ENCODE measurements around the gene PDPR. TPM values are rescaled to one million over a fixed set of nuclear protein-coding genes. Genes with fewer than 3 reads are reported as not detected.
A peak's percentile ranks its signal among the peaks of the same experiment; 100 is the strongest.
"Not testable (repeated sequence)": the region's sequence is repeated elsewhere in the genome, so short reads cannot be mapped to it uniquely, and the experiment has no call there.

The PDPR gene
- total and polyA plus RNA-seq, 2 donors (not counting 3 experiments of a cell fraction or from before 2014, with no cell fraction given), result 26.4 to 29.9 TPM

- H3K9ac ChIP-seq (replicated peaks; ENCODE audit: extremely low read depth, insufficient read depth, low read length); H4K20me1 ChIP-seq (replicated peaks; ENCODE audit: control insufficient read depth, extremely low read depth, insufficient read depth, low read length); H3K27me3 ChIP-seq (ENCODE audit: control insufficient read depth in 2 of 2, insufficient read depth in 2 of 2, low read length in 2 of 2); H3K79me2 ChIP-seq (ENCODE audit: control insufficient read depth, insufficient read depth, low read length); intact Hi-C loops (cut with micrococcal nuclease); dilution Hi-C loops (cut with MboI; ENCODE audit: extremely low pct_ligation_motif_present, low sequenced_read_pairs); CTCF ChIA-PET; H3K27ac ChIP-seq (ENCODE audit: insufficient read depth, low read depth, low read length); H3K4me1 ChIP-seq (ENCODE audit: control insufficient read depth, extremely low read depth, insufficient read depth, low read length); FAIRE-seq; H3K9me1 ChIP-seq (replicated peaks; ENCODE audit: control insufficient read depth, extremely low read depth, insufficient read depth, low read length); H3K9me3 ChIP-seq (replicated peaks; ENCODE audit: control insufficient read depth, insufficient read depth, low read length); POLR2A ChIA-PET; H3K36me3 ChIP-seq (ENCODE audit: control insufficient read depth in 2 of 2, extremely low read depth in 1 of 2, insufficient read depth in 2 of 2, low read length in 2 of 2): not testable (repeated sequence)
- Histone ChIP-seq H3K4me2 (ENCODE audit: insufficient read depth, low read length) (peak overlapping the region; percentile 24), H3K4me3 (replicated peaks in 1 of 3; ENCODE audit: insufficient read depth in 1 of 3, low read depth in 1 of 3, low read length in 3 of 3) (peak overlapping the region in 2 of 3 experiments; percentile 40 to 83), H2AFZ (ENCODE audit: low read depth, low read length) (peak overlapping the region; percentile 75)
- DNase-seq (ENCODE audit: low read depth, low spot score), result peak; percentile 23
- TSS peak; percentile 89 for BruUV-seq (replicated peaks)
These were observed 542 bp upstream of the PDPR start for GRCh38 chr16:70113599-70113981.

GRCh38 chr16:70118354-70118753, 4.2 kb downstream of the PDPR start:
- H3K79me2 ChIP-seq (ENCODE audit: control insufficient read depth, insufficient read depth, low read length); CTCF ChIA-PET; dilution Hi-C loops (cut with MboI; ENCODE audit: extremely low pct_ligation_motif_present, low sequenced_read_pairs); H4K20me1 ChIP-seq (replicated peaks; ENCODE audit: control insufficient read depth, extremely low read depth, insufficient read depth, low read length); H3K36me3 ChIP-seq (ENCODE audit: control insufficient read depth in 2 of 2, extremely low read depth in 1 of 2, insufficient read depth in 2 of 2, low read length in 2 of 2); H2AFZ ChIP-seq (ENCODE audit: low read depth, low read length); H3K4me1 ChIP-seq (ENCODE audit: control insufficient read depth, extremely low read depth, insufficient read depth, low read length); POLR2A ChIA-PET; DNase-seq (ENCODE audit: low read depth, low spot score); intact Hi-C loops (cut with micrococcal nuclease); H3K4me2 ChIP-seq (ENCODE audit: insufficient read depth, low read length); H3K4me3 ChIP-seq (replicated peaks in 1 of 3; ENCODE audit: insufficient read depth in 1 of 3, low read depth in 1 of 3, low read length in 3 of 3); H3K9me1 ChIP-seq (replicated peaks; ENCODE audit: control insufficient read depth, extremely low read depth, insufficient read depth, low read length); H3K27ac ChIP-seq (ENCODE audit: insufficient read depth, low read depth, low read length); H3K27me3 ChIP-seq (ENCODE audit: control insufficient read depth in 2 of 2, insufficient read depth in 2 of 2, low read length in 2 of 2); BruUV-seq (replicated peaks); FAIRE-seq; H3K9me3 ChIP-seq (replicated peaks; ENCODE audit: control insufficient read depth, insufficient read depth, low read length); H3K9ac ChIP-seq (replicated peaks; ENCODE audit: extremely low read depth, insufficient read depth, low read length): not testable (repeated sequence)

GRCh38 chr16:70118776-70119175, 4.6 kb downstream of the PDPR start:
- dilution Hi-C loops (cut with MboI; ENCODE audit: extremely low pct_ligation_motif_present, low sequenced_read_pairs); DNase-seq (ENCODE audit: low read depth, low spot score); H3K9me3 ChIP-seq (replicated peaks; ENCODE audit: control insufficient read depth, insufficient read depth, low read length); H3K4me2 ChIP-seq (ENCODE audit: insufficient read depth, low read length); H3K27ac ChIP-seq (ENCODE audit: insufficient read depth, low read depth, low read length); H3K79me2 ChIP-seq (ENCODE audit: control insufficient read depth, insufficient read depth, low read length); H2AFZ ChIP-seq (ENCODE audit: low read depth, low read length); H3K4me3 ChIP-seq (replicated peaks in 1 of 3; ENCODE audit: insufficient read depth in 1 of 3, low read depth in 1 of 3, low read length in 3 of 3); POLR2A ChIA-PET; H3K36me3 ChIP-seq (ENCODE audit: control insufficient read depth in 2 of 2, extremely low read depth in 1 of 2, insufficient read depth in 2 of 2, low read length in 2 of 2); FAIRE-seq; H4K20me1 ChIP-seq (replicated peaks; ENCODE audit: control insufficient read depth, extremely low read depth, insufficient read depth, low read length); H3K9ac ChIP-seq (replicated peaks; ENCODE audit: extremely low read depth, insufficient read depth, low read length); H3K9me1 ChIP-seq (replicated peaks; ENCODE audit: control insufficient read depth, extremely low read depth, insufficient read depth, low read length); intact Hi-C loops (cut with micrococcal nuclease); H3K27me3 ChIP-seq (ENCODE audit: control insufficient read depth in 2 of 2, insufficient read depth in 2 of 2, low read length in 2 of 2); BruUV-seq (replicated peaks); H3K4me1 ChIP-seq (ENCODE audit: control insufficient read depth, extremely low read depth, insufficient read depth, low read length); CTCF ChIA-PET: not testable (repeated sequence)

- H3K9me3 ChIP-seq (replicated peaks; ENCODE audit: control insufficient read depth, insufficient read depth, low read length); H3K9ac ChIP-seq (replicated peaks; ENCODE audit: extremely low read depth, insufficient read depth, low read length); H3K9me1 ChIP-seq (replicated peaks; ENCODE audit: control insufficient read depth, extremely low read depth, insufficient read depth, low read length); H3K27me3 ChIP-seq (ENCODE audit: control insufficient read depth in 2 of 2, insufficient read depth in 2 of 2, low read length in 2 of 2); CTCF ChIA-PET; H3K27ac ChIP-seq (ENCODE audit: insufficient read depth, low read depth, low read length); H3K36me3 ChIP-seq (ENCODE audit: control insufficient read depth in 2 of 2, extremely low read depth in 1 of 2, insufficient read depth in 2 of 2, low read length in 2 of 2); H3K79me2 ChIP-seq (ENCODE audit: control insufficient read depth, insufficient read depth, low read length); H3K4me3 ChIP-seq (replicated peaks in 1 of 3; ENCODE audit: insufficient read depth in 1 of 3, low read depth in 1 of 3, low read length in 3 of 3); BruUV-seq (replicated peaks); dilution Hi-C loops (cut with MboI; ENCODE audit: extremely low pct_ligation_motif_present, low sequenced_read_pairs); DNase-seq (ENCODE audit: low read depth, low spot score); intact Hi-C loops (cut with micrococcal nuclease); H3K4me1 ChIP-seq (ENCODE audit: control insufficient read depth, extremely low read depth, insufficient read depth, low read length); H2AFZ ChIP-seq (ENCODE audit: low read depth, low read length); H3K4me2 ChIP-seq (ENCODE audit: insufficient read depth, low read length); H4K20me1 ChIP-seq (replicated peaks; ENCODE audit: control insufficient read depth, extremely low read depth, insufficient read depth, low read length); POLR2A ChIA-PET: not testable (repeated sequence)
- peak; percentile 73 for FAIRE-seq
These were observed 6.3 kb downstream of the PDPR start for GRCh38 chr16:70120398-70120797.
